Cardiac fibroblast (primary cell): ENCODE measurements around the gene GRAP2.

Experiments used
- DNase-seq, 2 donors: peaks; one replicate each; pipeline versions ENCODE4 v3.0.0 to v3.0.0-alpha.2; 2010; ENCODE audit warnings: low read depth in 2 of 2
- H3K4me3 ChIP-seq, 2 donors: replicated peaks in 1 of 2; 1 replicate in 1 of 2; 2 replicates in 1 of 2; pipeline ENCODE4 v1.5.1; 2011; ENCODE audit warnings: low read depth in 2 of 2, low read length in 2 of 2, mild to moderate bottlenecking in 2 of 2, moderate library complexity in 1 of 2
- TF ChIP-seq, protein P1 (sequence below): IDR thresholded peaks from one replicate; pipeline ENCODE4 v1.5.1; 2011; ENCODE audit warnings: low read depth, mild to moderate bottlenecking, low read length, inconsistent platforms

Gene GRAP2

DNA sequence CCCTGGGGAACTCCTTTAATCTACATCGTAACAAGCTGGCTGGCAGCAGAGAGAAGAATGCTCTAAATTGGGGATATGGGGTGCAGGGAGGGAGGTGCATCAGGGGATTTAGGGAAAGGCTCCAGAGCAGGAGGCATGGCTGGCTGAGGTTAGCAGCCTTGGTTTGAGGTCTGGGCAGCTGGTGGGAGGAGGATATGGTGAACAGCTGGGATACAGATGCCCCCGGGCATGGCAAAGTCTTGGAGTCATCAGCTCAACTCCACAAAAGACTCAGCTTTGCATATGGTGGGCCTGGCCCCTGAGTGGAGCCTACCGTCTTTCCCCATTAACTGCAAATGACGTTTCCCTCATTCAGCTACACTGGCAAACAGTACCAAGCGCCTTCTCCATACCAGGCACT, 99.3 kb downstream of the GRAP2 start:
- TF ChIP-seq, protein P1, sequence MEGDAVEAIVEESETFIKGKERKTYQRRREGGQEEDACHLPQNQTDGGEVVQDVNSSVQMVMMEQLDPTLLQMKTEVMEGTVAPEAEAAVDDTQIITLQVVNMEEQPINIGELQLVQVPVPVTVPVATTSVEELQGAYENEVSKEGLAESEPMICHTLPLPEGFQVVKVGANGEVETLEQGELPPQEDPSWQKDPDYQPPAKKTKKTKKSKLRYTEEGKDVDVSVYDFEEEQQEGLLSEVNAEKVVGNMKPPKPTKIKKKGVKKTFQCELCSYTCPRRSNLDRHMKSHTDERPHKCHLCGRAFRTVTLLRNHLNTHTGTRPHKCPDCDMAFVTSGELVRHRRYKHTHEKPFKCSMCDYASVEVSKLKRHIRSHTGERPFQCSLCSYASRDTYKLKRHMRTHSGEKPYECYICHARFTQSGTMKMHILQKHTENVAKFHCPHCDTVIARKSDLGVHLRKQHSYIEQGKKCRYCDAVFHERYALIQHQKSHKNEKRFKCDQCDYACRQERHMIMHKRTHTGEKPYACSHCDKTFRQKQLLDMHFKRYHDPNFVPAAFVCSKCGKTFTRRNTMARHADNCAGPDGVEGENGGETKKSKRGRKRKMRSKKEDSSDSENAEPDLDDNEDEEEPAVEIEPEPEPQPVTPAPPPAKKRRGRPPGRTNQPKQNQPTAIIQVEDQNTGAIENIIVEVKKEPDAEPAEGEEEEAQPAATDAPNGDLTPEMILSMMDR = no peak
- DNase-seq = no peak
- H3K4me3 ChIP-seq = no peak overlapping the region

DNA sequence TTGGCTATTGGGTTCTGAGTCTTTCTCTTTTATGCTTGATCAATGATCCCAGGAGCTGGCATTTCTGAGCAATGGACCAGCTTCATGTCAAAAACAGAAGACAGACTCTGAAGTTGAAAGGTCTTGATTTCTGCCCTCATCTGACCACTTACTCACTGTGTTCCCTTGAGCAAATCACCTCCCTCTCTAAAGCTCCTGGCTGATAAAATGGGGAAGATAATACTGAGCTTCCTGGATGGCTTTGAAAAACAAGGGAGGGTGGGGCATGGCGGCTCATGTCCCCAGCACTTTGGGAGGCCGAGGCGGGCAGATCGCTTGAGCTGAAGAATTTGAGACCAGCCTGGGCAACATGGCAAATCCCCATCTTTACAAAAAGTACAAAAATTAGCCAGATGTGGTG, 100.2 kb downstream of the GRAP2 start:
- TF ChIP-seq, protein P1 = no peak
- DNase-seq = no peak
- no peak overlapping the region for H3K4me3 ChIP-seq

DNA sequence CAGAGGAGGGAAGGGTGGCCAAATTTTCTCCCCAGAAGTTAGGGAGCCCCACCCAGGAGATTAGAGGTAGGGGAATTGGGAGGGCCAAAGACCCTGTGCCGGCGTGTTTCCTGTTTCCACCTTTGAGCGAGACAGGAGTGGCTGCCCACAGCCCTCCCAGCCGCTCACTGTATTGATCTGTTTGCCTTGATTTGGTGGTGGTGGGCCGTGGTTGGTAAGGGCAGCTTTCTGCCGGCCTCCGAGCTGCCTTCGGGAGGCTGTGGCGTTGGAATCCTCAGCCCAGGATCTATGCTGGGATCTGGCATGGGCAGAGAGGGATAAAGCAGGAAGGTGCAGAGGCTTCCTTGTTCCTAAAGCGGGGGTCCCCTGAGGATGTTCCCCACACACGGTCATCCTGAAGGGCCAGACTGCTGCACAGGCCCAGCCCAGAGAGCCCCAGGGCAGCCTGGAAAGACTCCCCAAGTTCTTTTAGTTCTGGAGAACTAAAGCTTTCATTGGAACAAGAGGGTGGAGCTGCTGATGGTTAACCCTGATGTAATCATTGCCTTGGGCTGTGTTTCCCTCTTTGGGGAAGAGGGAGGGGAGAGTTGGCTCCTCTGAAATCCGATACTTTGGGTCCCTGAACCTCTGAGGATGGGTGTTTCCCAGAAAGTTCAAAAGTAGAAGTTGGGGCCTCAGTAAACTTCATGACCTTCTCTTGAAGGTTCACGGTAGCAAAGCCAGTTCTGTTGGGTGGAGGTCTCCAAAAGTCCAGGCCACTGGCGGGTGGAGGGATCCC, 101.1 kb downstream of the GRAP2 start:
- H3K4me3 ChIP-seq = no peak overlapping the region
- DNase-seq = no peak
- TF ChIP-seq, protein P1 = no peak

DNA sequence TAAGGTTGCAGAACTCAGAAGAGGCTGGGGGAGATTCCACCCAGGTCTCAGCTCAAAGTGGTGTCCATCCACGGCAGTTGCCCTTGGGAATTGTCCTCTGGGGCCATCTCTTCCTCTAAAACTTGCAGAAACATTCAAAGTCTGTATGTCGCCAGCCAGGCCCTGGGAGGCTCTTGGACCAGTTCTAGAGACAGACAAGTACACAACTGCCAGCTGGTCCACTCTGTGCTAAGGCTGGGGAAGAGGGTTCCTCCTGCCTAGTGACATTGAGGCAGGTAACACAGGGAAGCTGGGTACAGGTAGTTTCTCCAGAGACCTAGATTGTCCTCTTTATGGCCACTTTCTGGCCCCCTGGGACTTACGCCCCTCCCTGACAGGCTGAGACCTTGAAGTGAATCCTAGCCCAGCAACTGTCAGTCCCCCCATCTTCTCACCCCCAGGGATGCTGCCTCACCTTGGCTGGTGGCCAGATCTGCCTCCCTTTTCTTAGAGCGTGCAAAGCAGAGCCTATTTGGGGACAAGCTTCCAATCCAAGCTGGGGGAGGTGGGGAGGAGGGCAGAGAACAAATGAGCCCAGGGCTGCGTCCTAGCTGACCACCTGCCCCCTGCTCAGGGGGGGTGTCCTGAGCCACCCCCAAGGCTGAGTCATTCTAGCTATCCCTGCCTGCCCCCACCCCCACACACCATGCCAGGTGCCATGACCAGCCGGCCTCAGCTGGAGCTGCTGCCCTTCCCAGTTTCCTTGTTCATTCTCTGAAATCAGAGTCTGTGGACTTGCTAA, 102.2 kb downstream of the GRAP2 start:
- H3K4me3 ChIP-seq = no peak overlapping the region
- no peak for DNase-seq
- TF ChIP-seq, protein P1 = no peak

DNA sequence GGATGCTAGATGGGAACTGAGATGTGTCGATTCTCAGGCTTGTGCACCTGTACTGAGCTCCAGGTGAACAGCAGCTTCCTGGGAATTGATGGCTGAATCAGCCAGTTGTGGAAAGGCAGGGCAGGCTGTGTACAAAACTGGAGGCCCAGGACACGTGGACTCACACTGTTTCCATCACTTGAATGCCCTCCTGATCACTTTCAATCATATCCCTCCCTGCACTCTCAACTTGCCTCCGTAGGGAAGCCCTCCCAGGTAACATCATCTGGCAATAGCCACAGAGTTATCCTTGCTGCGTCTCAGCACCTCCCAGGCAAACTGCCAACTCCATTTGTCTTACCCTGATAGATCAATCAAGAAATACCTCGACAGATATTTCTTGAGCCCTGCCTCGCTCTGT, 104.0 kb downstream of the GRAP2 start:
- TF ChIP-seq, protein P1 = no peak
- H3K4me3 ChIP-seq = no peak overlapping the region
- DNase-seq = no peak

DNA sequence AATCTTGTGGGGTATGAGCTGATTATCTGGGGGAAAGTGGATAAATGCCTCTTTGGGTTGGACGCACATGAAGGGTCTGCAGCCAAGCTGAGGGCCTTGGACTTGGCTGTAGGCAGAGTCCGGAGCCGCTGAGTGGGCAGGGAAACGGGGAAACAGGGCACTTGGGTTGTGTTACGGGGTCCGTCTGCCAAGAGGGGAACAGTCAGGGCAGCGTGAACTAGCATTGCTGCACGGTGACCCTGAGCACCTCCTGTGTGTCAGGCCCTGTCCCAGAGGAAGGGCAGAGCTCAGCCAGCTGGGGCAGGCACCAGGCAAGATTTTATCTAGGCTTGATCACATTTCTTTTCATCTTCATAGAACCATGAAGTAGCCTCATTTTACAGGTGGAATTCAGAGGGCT, 105.8 kb downstream of the GRAP2 start:
- TF ChIP-seq, protein P1 = no peak
- H3K4me3 ChIP-seq = no peak overlapping the region
- DNase-seq = no peak
